Progenitor cell of endocrine pancreas (in vitro differentiated cells): ENCODE measurements around the gene ADAMTS2. TPM values are rescaled to one million over a fixed set of nuclear protein-coding genes. Genes with fewer than 3 reads are reported as not detected.

ENCODE experiments used
- DNase-seq: peaks from one replicate; pipeline ENCODE4 v3.0.0; 2021; ENCODE audit warnings: low spot score; ENCODE audit not compliant: unreplicated experiment
- H3K27ac Mint-ChIP-seq: 2 replicates; pipeline ENCODE4 v1.8.0; 2021; ENCODE audit warnings: mild to moderate bottlenecking, moderate library complexity, mixed read lengths
- H3K27me3 Mint-ChIP-seq: 2 replicates; pipeline ENCODE4 v1.8.0; 2021; ENCODE audit warnings: mixed read lengths
- H3K36me3 Mint-ChIP-seq: 2 replicates; pipeline ENCODE4 v1.8.0; 2022; ENCODE audit warnings: mixed read lengths; ENCODE audit not compliant: insufficient read depth
- H3K4me1 Mint-ChIP-seq: 2 replicates; pipeline ENCODE4 v1.8.0; 2021; ENCODE audit warnings: low read depth, mixed read lengths
- H3K4me3 Mint-ChIP-seq: 2 replicates; pipeline ENCODE4 v1.8.0; 2021; ENCODE audit warnings: low read depth, mild to moderate bottlenecking, moderate library complexity, mixed read lengths
- H3K9me3 Mint-ChIP-seq: 2 replicates; pipeline ENCODE4 v1.8.0; 2021; ENCODE audit warnings: low read depth, mixed read lengths
- CTCF ChIP-seq: fragments of 200-600 bp; sonication (generic); IDR thresholded peaks from one replicate; pipeline ENCODE4 v1.5.0; 2021; ENCODE audit warnings: antibody characterized with exemption, mild to moderate bottlenecking; ENCODE audit not compliant: unreplicated experiment
- total RNA-seq: library from RNA; stranded (reverse); gene quantifications from 2 replicates; pipeline ENCODE4 v1.2.1, GENCODE V29; 2021

ADAMTS2 gene
- total RNA-seq, 1 donor from 2014 or later: 2.5 TPM

- Mint-ChIP-seq H3K27ac (no peak overlapping the region), H3K4me3 (no peak overlapping the region)
- TF ChIP-seq CTCF: no peak
Measured at GRCh38 chr5:179239256-179240135, 105.8 kb downstream of the ADAMTS2 start.

GRCh38 chr5:179238628-179238970, 106.7 kb downstream of the ADAMTS2 start:
- H3K36me3 Mint-ChIP-seq: no peaks in the 10 kb centered on the region
- no peak overlapping the region for H3K27ac Mint-ChIP-seq
- DNase-seq: no peak
- H3K4me3 Mint-ChIP-seq: no peak overlapping the region
- H3K9me3 Mint-ChIP-seq: no peaks in the 10 kb centered on the region
- peaks cover 31% of the 10 kb centered on the region for H3K27me3 Mint-ChIP-seq
- TF ChIP-seq CTCF: no peak
- H3K4me1 Mint-ChIP-seq: peaks cover 9% of the 10 kb centered on the region

More at GRCh38 chr5:179239256-179240135, 105.8 kb downstream of the ADAMTS2 start:
- Mint-ChIP-seq H3K9me3 (peaks cover 3% of the 10 kb centered on the region), H3K4me1 (peaks cover 14% of the 10 kb centered on the region), H3K36me3 (peaks cover 2% of the 10 kb centered on the region), H3K27me3 (peaks cover 35% of the 10 kb centered on the region)
- DNase-seq: no peak

- peaks cover 28% of the 10 kb centered on the region for H3K27me3 Mint-ChIP-seq
- no peak for DNase-seq
- H3K36me3 Mint-ChIP-seq: no peaks in the 10 kb centered on the region
- no peaks in the 10 kb centered on the region for H3K9me3 Mint-ChIP-seq
- H3K27ac Mint-ChIP-seq: no peak overlapping the region
- H3K4me1 Mint-ChIP-seq: peaks cover 3% of the 10 kb centered on the region
- no peak for TF ChIP-seq CTCF
- no peak overlapping the region for H3K4me3 Mint-ChIP-seq
Measured at GRCh38 chr5:179237770-179238627, 107.3 kb downstream of the ADAMTS2 start.

- no peak for TF ChIP-seq CTCF
- H3K36me3 Mint-ChIP-seq: no peaks in the 10 kb centered on the region
- H3K4me3 Mint-ChIP-seq: no peak overlapping the region
- peaks cover 3% of the 10 kb centered on the region for H3K4me1 Mint-ChIP-seq
- H3K27me3 Mint-ChIP-seq: peaks cover 24% of the 10 kb centered on the region
- no peaks in the 10 kb centered on the region for H3K9me3 Mint-ChIP-seq
- no peak for DNase-seq
- H3K27ac Mint-ChIP-seq: no peak overlapping the region
Measured at GRCh38 chr5:179235416-179236400, 109.6 kb downstream of the ADAMTS2 start.
